ENCODE measurements around the gene VARS2.

The VARS2 gene

GRCh38 chr6:30937265-30937664 lies 23.2 kb downstream of the VARS2 start:
- H3K27me3 ChIP-seq (replicated peaks in 2 of 5; ENCODE audit: control insufficient read depth in 4 of 5, insufficient read depth in 5 of 5, low read length in 4 of 5): peaks cover 0 to 28% (median 6%) of the 10 kb centered on the region in 5 experiments
- no peak overlapping the region for H3K27ac ChIP-seq (ENCODE audit: insufficient read depth in 1 of 2, low read depth in 1 of 2, low read length in 2 of 2, poor library complexity in 1 of 2, severe bottlenecking in 2 of 2)
- DNase-seq: no peak
- ChIA-PET CTCF (interaction anchor here (0.9 kb wide), 2 partner anchors 81 to 141 kb away, joined by 3 read pairs; no protein-coding TSS in a partner anchor), POLR2A (no interaction called here)
- H3K9me3 ChIP-seq (ENCODE audit: control extremely low read depth in 1 of 5, control insufficient read depth in 4 of 5, insufficient read depth in 2 of 5, low read depth in 1 of 5, low read length in 4 of 5): no peaks in the 10 kb centered on the region
- 89% methylated on average over 3 of the region's 6 CpGs for WGBS (ENCODE audit: insufficient coverage)
- H3K36me3 ChIP-seq (ENCODE audit: control insufficient read depth in 4 of 4, insufficient read depth in 4 of 4, low read length in 3 of 4): no peaks in the 10 kb centered on the region
- no peaks in the 10 kb centered on the region for H3K4me1 ChIP-seq (ENCODE audit: control extremely low read depth in 1 of 4, control insufficient read depth in 4 of 4, insufficient read depth in 4 of 4, low read length in 3 of 4)
- H3K4me3 ChIP-seq (ENCODE audit: control insufficient read depth in 1 of 7, extremely low read depth in 1 of 7, insufficient read depth in 4 of 7, low read depth in 2 of 7, low read length in 6 of 7): no peak overlapping the region

GRCh38 chr6:30938730-30939129 lies 24.7 kb downstream of the VARS2 start:
- no peak overlapping the region for H3K27ac ChIP-seq (ENCODE audit: insufficient read depth in 1 of 2, low read depth in 1 of 2, low read length in 2 of 2, poor library complexity in 1 of 2, severe bottlenecking in 2 of 2)
- H3K27me3 ChIP-seq (replicated peaks in 2 of 5; ENCODE audit: control insufficient read depth in 4 of 5, insufficient read depth in 5 of 5, low read length in 4 of 5): peaks cover 0 to 43% (median 13%) of the 10 kb centered on the region in 5 experiments
- H3K9me3 ChIP-seq (ENCODE audit: control extremely low read depth in 1 of 5, control insufficient read depth in 4 of 5, insufficient read depth in 2 of 5, low read depth in 1 of 5, low read length in 4 of 5): no peaks in the 10 kb centered on the region
- H3K4me3 ChIP-seq (ENCODE audit: control insufficient read depth in 1 of 7, extremely low read depth in 1 of 7, insufficient read depth in 4 of 7, low read depth in 2 of 7, low read length in 6 of 7): no peak overlapping the region
- no peak for DNase-seq
- 82% methylated on average over 3 of the region's 4 CpGs for WGBS (ENCODE audit: insufficient coverage)
- no peaks in the 10 kb centered on the region for H3K4me1 ChIP-seq (ENCODE audit: control extremely low read depth in 1 of 4, control insufficient read depth in 4 of 4, insufficient read depth in 4 of 4, low read length in 3 of 4)
- H3K36me3 ChIP-seq (ENCODE audit: control insufficient read depth in 4 of 4, insufficient read depth in 4 of 4, low read length in 3 of 4): no peaks in the 10 kb centered on the region
- CTCF ChIA-PET: no interaction called here
- POLR2A ChIA-PET: no interaction called here

GRCh38 chr6:30939473-30939872 lies 25.4 kb downstream of the VARS2 start:
- 100% methylated on average over 2 of the region's 3 CpGs for WGBS (ENCODE audit: insufficient coverage)
- Histone ChIP-seq H3K9me3 (ENCODE audit: control extremely low read depth in 1 of 5, control insufficient read depth in 4 of 5, insufficient read depth in 2 of 5, low read depth in 1 of 5, low read length in 4 of 5) (no peaks in the 10 kb centered on the region), H3K4me3 (ENCODE audit: control insufficient read depth in 1 of 7, extremely low read depth in 1 of 7, insufficient read depth in 4 of 7, low read depth in 2 of 7, low read length in 6 of 7) (no peak overlapping the region), H3K27ac (ENCODE audit: insufficient read depth in 1 of 2, low read depth in 1 of 2, low read length in 2 of 2, poor library complexity in 1 of 2, severe bottlenecking in 2 of 2) (no peak overlapping the region), H3K36me3 (ENCODE audit: control insufficient read depth in 4 of 4, insufficient read depth in 4 of 4, low read length in 3 of 4) (no peaks in the 10 kb centered on the region), H3K4me1 (ENCODE audit: control extremely low read depth in 1 of 4, control insufficient read depth in 4 of 4, insufficient read depth in 4 of 4, low read length in 3 of 4) (no peaks in the 10 kb centered on the region), H3K27me3 (replicated peaks in 2 of 5; ENCODE audit: control insufficient read depth in 4 of 5, insufficient read depth in 5 of 5, low read length in 4 of 5) (peaks cover 0 to 49% (median 10%) of the 10 kb centered on the region in 5 experiments)
- ChIA-PET POLR2A (interaction anchor here (0.6 kb wide), 1 partner anchor 24 kb away, joined by 3 read pairs; no protein-coding TSS in a partner anchor), CTCF (no interaction called here)
- DNase-seq: no peak

- peaks cover 0 to 49% (median 10%) of the 10 kb centered on the region in 5 experiments for H3K27me3 ChIP-seq (replicated peaks in 2 of 5; ENCODE audit: control insufficient read depth in 4 of 5, insufficient read depth in 5 of 5, low read length in 4 of 5)
- peak in 1 of 3 donors; percentile 7 for DNase-seq
- H3K4me1 ChIP-seq (ENCODE audit: control extremely low read depth in 1 of 4, control insufficient read depth in 4 of 4, insufficient read depth in 4 of 4, low read length in 3 of 4): no peaks in the 10 kb centered on the region
- no peak within 1 kb of the TSS for H3K27ac ChIP-seq (ENCODE audit: insufficient read depth in 1 of 2, low read depth in 1 of 2, low read length in 2 of 2, poor library complexity in 1 of 2, severe bottlenecking in 2 of 2)
- no peaks in the 10 kb centered on the region for H3K36me3 ChIP-seq (ENCODE audit: control insufficient read depth in 4 of 4, insufficient read depth in 4 of 4, low read length in 3 of 4)
- no peaks in the 10 kb centered on the region for H3K9me3 ChIP-seq (ENCODE audit: control extremely low read depth in 1 of 5, control insufficient read depth in 4 of 5, insufficient read depth in 2 of 5, low read depth in 1 of 5, low read length in 4 of 5)
- POLR2A ChIA-PET: no interaction called here
- H3K4me3 ChIP-seq (ENCODE audit: control insufficient read depth in 1 of 7, extremely low read depth in 1 of 7, insufficient read depth in 4 of 7, low read depth in 2 of 7, low read length in 6 of 7): no peak within 1 kb of the TSS
- WGBS (ENCODE audit: insufficient coverage): 52% methylated on average over 4 of the region's 16 CpGs
- CTCF ChIA-PET: interaction anchor here (1.2 to 1.4 kb wide), 3 partner anchors 25 to 147 kb away, joined by 4 to 7 read pairs (median 6); no protein-coding TSS in a partner anchor
These were observed 26.4 kb downstream of the VARS2 start, which contains the start of gene MUCL3 for GRCh38 chr6:30940361-30940986. Gene MUCL3, plus strand, starts transcription at chr6:30940973. Its CDS starts 27 bp downstream, at chr6:30941000.

- peak; percentile 28 to 39 (median 37) for DNase-seq
- no peak overlapping the region for H3K27ac ChIP-seq (ENCODE audit: insufficient read depth in 1 of 2, low read depth in 1 of 2, low read length in 2 of 2, poor library complexity in 1 of 2, severe bottlenecking in 2 of 2)
- CTCF ChIA-PET: interaction anchor here (0.7 kb wide), 1 partner anchor 13 kb away, joined by 3 read pairs; no protein-coding TSS in a partner anchor
- POLR2A ChIA-PET: no interaction called here
- H3K36me3 ChIP-seq (ENCODE audit: control insufficient read depth in 4 of 4, insufficient read depth in 4 of 4, low read length in 3 of 4): no peaks in the 10 kb centered on the region
- H3K4me3 ChIP-seq (ENCODE audit: control insufficient read depth in 1 of 7, extremely low read depth in 1 of 7, insufficient read depth in 4 of 7, low read depth in 2 of 7, low read length in 6 of 7): no peak overlapping the region
- 21% methylated on average over 6 of the region's 15 CpGs for WGBS (ENCODE audit: insufficient coverage)
- H3K9me3 ChIP-seq (ENCODE audit: control extremely low read depth in 1 of 5, control insufficient read depth in 4 of 5, insufficient read depth in 2 of 5, low read depth in 1 of 5, low read length in 4 of 5): no peaks in the 10 kb centered on the region
- H3K27me3 ChIP-seq (replicated peaks in 2 of 5; ENCODE audit: control insufficient read depth in 4 of 5, insufficient read depth in 5 of 5, low read length in 4 of 5): peaks cover 0 to 53% (median 13%) of the 10 kb centered on the region in 5 experiments
- H3K4me1 ChIP-seq (ENCODE audit: control extremely low read depth in 1 of 4, control insufficient read depth in 4 of 4, insufficient read depth in 4 of 4, low read length in 3 of 4): no peaks in the 10 kb centered on the region
These were observed 28.5 kb downstream of the VARS2 start for GRCh38 chr6:30942338-30943060.

GRCh38 chr6:30944051-30944450 lies 30.0 kb downstream of the VARS2 start:
- Histone ChIP-seq H3K4me1 (ENCODE audit: control extremely low read depth in 1 of 4, control insufficient read depth in 4 of 4, insufficient read depth in 4 of 4, low read length in 3 of 4) (no peaks in the 10 kb centered on the region), H3K27me3 (replicated peaks in 2 of 5; ENCODE audit: control insufficient read depth in 4 of 5, insufficient read depth in 5 of 5, low read length in 4 of 5) (peaks cover 0 to 58% (median 20%) of the 10 kb centered on the region in 5 experiments), H3K9me3 (ENCODE audit: control extremely low read depth in 1 of 5, control insufficient read depth in 4 of 5, insufficient read depth in 2 of 5, low read depth in 1 of 5, low read length in 4 of 5) (no peaks in the 10 kb centered on the region), H3K4me3 (ENCODE audit: control insufficient read depth in 1 of 7, extremely low read depth in 1 of 7, insufficient read depth in 4 of 7, low read depth in 2 of 7, low read length in 6 of 7) (no peak overlapping the region), H3K27ac (ENCODE audit: insufficient read depth in 1 of 2, low read depth in 1 of 2, low read length in 2 of 2, poor library complexity in 1 of 2, severe bottlenecking in 2 of 2) (no peak overlapping the region), H3K36me3 (ENCODE audit: control insufficient read depth in 4 of 4, insufficient read depth in 4 of 4, low read length in 3 of 4) (no peaks in the 10 kb centered on the region)
- POLR2A ChIA-PET: interaction anchor here (0.6 kb wide), 1 partner anchor 11 kb away, joined by 3 read pairs; no protein-coding TSS in a partner anchor
- 97% methylated on average over 3 of the region's 4 CpGs for WGBS (ENCODE audit: insufficient coverage)
- DNase-seq: no peak
- CTCF ChIA-PET: no interaction called here

- ChIA-PET POLR2A (no interaction called here), CTCF (no interaction called here)
- Histone ChIP-seq H3K4me3 (ENCODE audit: control insufficient read depth in 1 of 7, extremely low read depth in 1 of 7, insufficient read depth in 4 of 7, low read depth in 2 of 7, low read length in 6 of 7) (no peak overlapping the region), H3K27me3 (replicated peaks in 2 of 5; ENCODE audit: control insufficient read depth in 4 of 5, insufficient read depth in 5 of 5, low read length in 4 of 5) (peaks cover 0 to 56% (median 20%) of the 10 kb centered on the region in 5 experiments), H3K36me3 (ENCODE audit: control insufficient read depth in 4 of 4, insufficient read depth in 4 of 4, low read length in 3 of 4) (no peaks in the 10 kb centered on the region), H3K9me3 (ENCODE audit: control extremely low read depth in 1 of 5, control insufficient read depth in 4 of 5, insufficient read depth in 2 of 5, low read depth in 1 of 5, low read length in 4 of 5) (peaks cover 0 to 3% (median 0%) of the 10 kb centered on the region in 5 experiments), H3K4me1 (ENCODE audit: control extremely low read depth in 1 of 4, control insufficient read depth in 4 of 4, insufficient read depth in 4 of 4, low read length in 3 of 4) (no peaks in the 10 kb centered on the region), H3K27ac (ENCODE audit: insufficient read depth in 1 of 2, low read depth in 1 of 2, low read length in 2 of 2, poor library complexity in 1 of 2, severe bottlenecking in 2 of 2) (no peak overlapping the region)
- no peak for DNase-seq
- 100% methylated on average over 2 of the region's 5 CpGs for WGBS (ENCODE audit: insufficient coverage)
These were observed 31.2 kb downstream of the VARS2 start for GRCh38 chr6:30945281-30945680.

All from common myeloid progenitor, CD34-positive (primary cell).